Sigmoid colon (tissue), 7 donors: ENCODE results near the gene GRIK4. TPM values are rescaled to one million over a fixed set of nuclear protein-coding genes. Genes with fewer than 3 reads are reported as not detected.

ENCODE experiments used
- DNase-seq: peaks from one replicate; pipeline ENCODE4 v3.0.0-alpha.2; 2019
- H3K27ac ChIP-seq, 4 donors: fragments of 200-600 bp; sonication (generic); one replicate each; pipeline ENCODE4 v1.5.1; 2016 to 2019; ENCODE audit warnings: mild to moderate bottlenecking in 1 of 4
- H3K27me3 ChIP-seq, 3 donors: fragments of 200-600 bp; sonication (generic); one replicate each; pipeline ENCODE4 v1.5.1; 2019; ENCODE audit warnings: mild to moderate bottlenecking in 1 of 3
- H3K36me3 ChIP-seq, 4 donors: fragments of 200-600 bp; sonication (generic); one replicate each; pipeline ENCODE4 v1.5.1; 2016 to 2019
- H3K4me1 ChIP-seq, 4 donors: fragments of 200-600 bp; sonication (generic); one replicate each; pipeline ENCODE4 v1.5.1; 2017 to 2019
- H3K4me3 ChIP-seq, 4 donors: fragments of 200-600 bp; sonication (generic); one replicate each; pipeline ENCODE4 v1.5.1; 2017 to 2019; ENCODE audit warnings: mild to moderate bottlenecking in 2 of 4, moderate library complexity in 1 of 4
- H3K9me3 ChIP-seq, 4 donors: fragments of 200-600 bp in 3 of 4; sonication (generic) in 3 of 4; one replicate each; pipeline versions ENCODE4 v1.5.1 to v1.6.1; 2013 to 2019
- CTCF ChIP-seq, 4 experiments: fragments of 450-650 bp in 3 of 4; fragments of 200-600 bp in 1 of 4; IDR thresholded peaks; one replicate each; pipeline ENCODE4 v1.5.1; 2016 to 2019; ENCODE audit warnings: antibody characterized with exemption in 4 of 4, mild to moderate bottlenecking in 3 of 4, moderate library complexity in 2 of 4
- EP300 ChIP-seq, 4 donors: sonication (generic); formaldehyde crosslinking; IDR thresholded peaks; one replicate each; pipeline ENCODE4 v1.6.1; 2017; ENCODE audit warnings: antibody characterized with exemption in 4 of 4
- POLR2A ChIP-seq, 2 donors: fragments of 450-650 bp; IDR thresholded peaks; one replicate each; pipeline ENCODE4 v1.6.1; 2016; ENCODE audit warnings: antibody characterized with exemption in 2 of 2, mild to moderate bottlenecking in 2 of 2, moderate library complexity in 2 of 2
- POLR2AphosphoS5 ChIP-seq, 4 donors: sonication (generic); formaldehyde crosslinking; IDR thresholded peaks; one replicate each; pipeline ENCODE4 v1.6.1; 2017; ENCODE audit warnings: antibody characterized with exemption in 4 of 4
- WGBS, 2 donors: extraction: QIAGEN DNeasy Blood & Tissue Kit; methylation state at CpG; one replicate each; pipeline ENCODE4 v1.1.7; 2013; 5-methylcytosine and 5-hydroxymethylcytosine counted together
- intact Hi-C: fragments of 100-400 bp; cut with DNase I; formaldehyde crosslinking; loops from one replicate; pipeline ENCODE4 v1.15.1; 2023
- polyA plus RNA-seq, 3 donors: library from polyadenylated mRNA; stranded (reverse); fragments of 200-250 nt; gene quantifications; one replicate each; pipeline ENCODE4 v1.2.3, GENCODE V29; 2013
- total RNA-seq, 4 donors: library from RNA; depleted of rRNA; stranded (reverse); fragments of >200 nt; gene quantifications; one replicate each; pipeline ENCODE4 v1.1.0, GENCODE V29; 2016
- donor health status: healthy with polysubstance abuse.
- donor health status: Bipolar disorder and iron deficiency.
- donor health status: healthy.

The GRIK4 gene
- total and polyA plus RNA-seq, 7 donors: 0.10 to 0.36 (median 0.27) TPM; not detected in 4

DNA sequence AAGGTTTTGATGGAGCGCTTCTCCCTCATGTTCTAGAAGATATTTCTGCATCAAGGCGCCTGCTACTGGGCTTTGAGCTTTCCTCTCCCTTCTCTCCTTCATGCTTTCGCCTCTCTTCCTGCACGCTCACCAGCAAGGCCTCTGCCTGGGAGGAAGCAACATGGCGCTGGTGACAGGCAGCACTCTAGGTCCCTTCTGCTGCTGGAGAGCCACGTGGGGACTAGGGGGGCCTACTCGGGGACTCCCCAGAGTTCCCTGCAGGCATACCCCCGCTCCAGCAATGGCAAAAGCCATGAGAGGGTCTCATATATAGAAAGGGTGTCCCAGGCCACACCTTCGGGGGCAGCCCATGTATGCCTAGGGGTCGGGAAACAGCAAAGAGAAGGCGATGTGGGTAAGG, 49.7 kb downstream of the GRIK4 start:
- H3K4me3 ChIP-seq: no peak overlapping the region
- H3K9me3 ChIP-seq: no peaks in the 10 kb centered on the region
- DNase-seq: no peak
- no peak for TF ChIP-seq POLR2A (IDR thresholded peaks at IDR 0.05)
- TF ChIP-seq POLR2AphosphoS5 (IDR thresholded peaks at IDR 0.05): no peak
- TF ChIP-seq CTCF (IDR thresholded peaks at IDR 0.05): no peak
- no peak for TF ChIP-seq EP300 (IDR thresholded peaks at IDR 0.05)
- peaks cover 14 to 33% (median 23%) of the 10 kb centered on the region in 3 donors for H3K27me3 ChIP-seq
- no peaks in the 10 kb centered on the region for H3K36me3 ChIP-seq
- intact Hi-C loops: no loop called here
- H3K4me1 ChIP-seq: peaks cover 0 to 17% (median 15%) of the 10 kb centered on the region in 4 donors
- 93% methylated on average over 11 of the region's 11 CpGs for whole genome bisulfite sequencing, 2 donors
- no peak overlapping the region for H3K27ac ChIP-seq

- Histone ChIP-seq H3K9me3 (no peaks in the 10 kb centered on the region), H3K27ac (no peak overlapping the region), H3K4me3 (no peak overlapping the region), H3K27me3 (peaks cover 14 to 43% (median 23%) of the 10 kb centered on the region in 3 donors), H3K36me3 (no peaks in the 10 kb centered on the region), H3K4me1 (peaks cover 0 to 17% (median 15%) of the 10 kb centered on the region in 4 donors)
- DNase-seq: no peak
- intact Hi-C loops: no loop called here
- TF ChIP-seq POLR2AphosphoS5 (IDR thresholded peaks at IDR 0.05): no peak
- TF ChIP-seq CTCF (IDR thresholded peaks at IDR 0.05): no peak
- TF ChIP-seq EP300 (IDR thresholded peaks at IDR 0.05): no peak
- no peak for TF ChIP-seq POLR2A (IDR thresholded peaks at IDR 0.05)
- WGBS, 2 donors: 78 to 83% methylated on average over 9 of the region's 9 CpGs
Observed at GRCh38 chr11:120562806-120563425, 51.4 kb downstream of the GRIK4 start.

DNA sequence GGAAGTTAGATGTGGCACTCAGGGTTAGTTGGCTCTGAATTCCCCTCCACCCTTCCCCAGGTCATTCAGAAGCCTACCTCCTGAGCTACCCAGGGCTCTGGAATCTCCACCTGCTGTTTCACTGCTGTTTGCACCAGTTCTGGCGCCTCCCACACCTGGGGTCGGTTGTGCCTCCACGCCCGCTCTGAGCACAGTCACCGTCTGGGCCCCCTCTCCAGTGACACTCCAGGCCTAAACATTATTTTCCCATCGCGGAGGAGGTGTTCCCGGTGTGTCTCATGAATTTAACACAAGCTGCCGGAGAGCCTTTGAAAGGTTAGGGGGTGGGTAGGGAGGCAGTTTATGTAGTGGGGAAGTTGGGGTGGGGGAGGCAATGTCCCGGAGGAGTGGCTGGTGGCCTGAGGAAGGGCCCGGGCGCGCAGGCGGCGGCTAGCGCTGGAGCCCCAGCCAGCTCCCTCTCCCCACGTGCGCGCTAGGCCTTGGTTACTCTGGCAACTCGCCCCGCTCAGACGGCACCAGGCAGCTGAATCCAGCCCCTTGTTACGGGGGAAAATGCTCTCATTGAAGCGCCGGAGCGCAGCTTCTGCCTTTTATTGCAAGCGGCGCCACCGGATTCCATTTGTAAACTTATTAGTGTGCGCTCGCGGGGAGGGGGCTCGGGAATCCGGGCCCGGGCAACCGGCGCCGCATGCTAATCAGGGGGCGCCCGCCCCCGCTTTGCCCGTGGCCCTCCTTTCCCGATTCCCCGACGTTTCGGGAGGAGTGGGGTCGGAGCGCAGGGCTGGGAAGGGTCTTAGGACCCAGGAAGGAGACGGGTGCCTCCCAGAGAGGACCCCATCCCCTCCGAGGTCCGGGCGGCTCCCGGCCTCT, 52.4 kb downstream of the GRIK4 start:
- intact Hi-C loops: no loop called here
- Histone ChIP-seq H3K27ac (no peak overlapping the region), H3K4me3 (peak overlapping the region in 3 of 4 donors; percentile 34 to 48 (median 43)), H3K27me3 (peaks cover 14 to 43% (median 23%) of the 10 kb centered on the region in 3 donors), H3K4me1 (peaks cover 0 to 17% (median 15%) of the 10 kb centered on the region in 4 donors), H3K9me3 (no peaks in the 10 kb centered on the region), H3K36me3 (no peaks in the 10 kb centered on the region)
- no peak for DNase-seq
- 9 to 18% methylated on average over 53 of the region's 53 CpGs for WGBS, 2 donors
- TF ChIP-seq CTCF (IDR thresholded peaks at IDR 0.05) (no peak), POLR2A (IDR thresholded peaks at IDR 0.05) (no peak), POLR2AphosphoS5 (IDR thresholded peaks at IDR 0.05) (no peak), EP300 (IDR thresholded peaks at IDR 0.05) (no peak)

DNA sequence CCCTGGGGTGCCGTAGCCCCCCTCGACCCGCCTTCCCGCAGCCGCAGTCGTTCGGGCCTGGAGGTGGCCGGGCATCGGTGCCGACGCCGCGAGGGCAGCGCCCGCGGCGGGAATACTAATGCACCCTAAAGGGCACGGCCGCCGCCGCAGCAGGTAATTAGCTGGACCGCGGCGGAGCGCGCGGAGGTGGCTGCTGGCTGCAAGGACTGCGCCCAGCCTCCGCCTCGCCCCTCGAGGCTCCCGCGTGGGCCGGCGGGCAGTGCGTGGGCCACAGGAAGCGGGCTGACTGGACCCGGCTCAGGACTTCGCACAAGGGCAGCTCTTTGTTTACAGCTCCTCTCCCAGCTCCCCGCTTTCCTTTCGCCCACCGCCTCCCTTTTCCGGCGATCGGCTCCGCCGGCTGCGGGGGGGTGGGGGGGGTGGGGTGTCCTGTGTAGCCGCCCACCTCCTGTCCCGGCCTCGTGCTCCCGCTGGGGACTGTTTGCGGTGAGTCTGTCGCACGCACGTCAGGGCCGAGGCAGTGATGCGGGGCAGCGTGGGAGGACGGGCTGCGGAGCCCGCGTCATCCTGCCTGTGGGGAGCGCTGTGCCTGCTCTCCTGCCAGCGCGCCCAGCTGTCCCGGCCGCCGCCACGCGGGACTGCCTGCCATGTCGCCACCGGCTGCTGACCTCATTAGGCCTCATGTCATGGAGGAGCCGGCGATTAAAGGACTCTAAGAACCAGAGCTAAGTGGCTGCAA, 53.2 kb downstream of the GRIK4 start:
- no peaks in the 10 kb centered on the region for H3K36me3 ChIP-seq
- peaks cover 14 to 43% (median 23%) of the 10 kb centered on the region in 3 donors for H3K27me3 ChIP-seq
- H3K9me3 ChIP-seq: no peaks in the 10 kb centered on the region
- 1 to 2% methylated on average over 75 of the region's 75 CpGs for WGBS, 2 donors
- intact Hi-C loops: no loop called here
- no peak overlapping the region for H3K27ac ChIP-seq
- peaks cover 0 to 17% (median 15%) of the 10 kb centered on the region in 4 donors for H3K4me1 ChIP-seq
- no peak for DNase-seq
- no peak for TF ChIP-seq CTCF (IDR thresholded peaks at IDR 0.05)
- no peak for TF ChIP-seq POLR2AphosphoS5 (IDR thresholded peaks at IDR 0.05)
- TF ChIP-seq EP300 (IDR thresholded peaks at IDR 0.05): no peak
- no peak for TF ChIP-seq POLR2A (IDR thresholded peaks at IDR 0.05)
- H3K4me3 ChIP-seq: peak overlapping the region; percentile 12 to 48 (median 38)
